Body of pancreas (tissue), 4 donors: ENCODE data around the gene PRKG1.

Source experiments
- POLR2A ChIP-seq, 3 donors: fragments of 450-650 bp; IDR thresholded peaks; one replicate each; pipeline ENCODE4 v1.6.1; 2016; ENCODE audit warnings: antibody characterized with exemption in 3 of 3, mild to moderate bottlenecking in 2 of 3
- TF ChIP-seq, protein P1 (sequence below), 7 experiments: fragments of 450-650 bp in 4 of 7; fragments of 200-600 bp in 3 of 7; sonication (generic) in 3 of 7; IDR thresholded peaks; one replicate each; pipeline ENCODE4 v1.5.1; 2016 to 2019; ENCODE audit warnings: antibody characterized with exemption in 7 of 7

DNA sequence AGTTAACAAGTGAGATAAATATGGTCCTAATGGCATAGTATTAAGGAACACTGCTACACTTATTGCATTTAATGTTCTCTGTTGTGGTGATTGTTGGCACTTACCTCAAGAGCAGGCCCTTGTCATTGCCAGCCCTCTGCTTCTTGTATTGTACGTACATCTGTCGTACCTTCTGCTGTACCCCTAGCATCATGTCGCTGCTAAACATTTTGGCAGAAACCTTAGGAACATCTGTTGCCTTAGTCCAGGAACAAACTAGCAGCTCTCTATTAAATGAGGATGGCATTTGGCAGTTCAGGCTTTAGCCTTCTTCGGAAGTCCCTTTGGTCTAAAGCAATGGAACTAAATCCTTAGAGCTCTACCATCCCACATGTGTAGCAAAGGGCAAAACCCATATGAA, 47.6 kb downstream of the PRKG1 start:
- TF ChIP-seq, protein P1, sequence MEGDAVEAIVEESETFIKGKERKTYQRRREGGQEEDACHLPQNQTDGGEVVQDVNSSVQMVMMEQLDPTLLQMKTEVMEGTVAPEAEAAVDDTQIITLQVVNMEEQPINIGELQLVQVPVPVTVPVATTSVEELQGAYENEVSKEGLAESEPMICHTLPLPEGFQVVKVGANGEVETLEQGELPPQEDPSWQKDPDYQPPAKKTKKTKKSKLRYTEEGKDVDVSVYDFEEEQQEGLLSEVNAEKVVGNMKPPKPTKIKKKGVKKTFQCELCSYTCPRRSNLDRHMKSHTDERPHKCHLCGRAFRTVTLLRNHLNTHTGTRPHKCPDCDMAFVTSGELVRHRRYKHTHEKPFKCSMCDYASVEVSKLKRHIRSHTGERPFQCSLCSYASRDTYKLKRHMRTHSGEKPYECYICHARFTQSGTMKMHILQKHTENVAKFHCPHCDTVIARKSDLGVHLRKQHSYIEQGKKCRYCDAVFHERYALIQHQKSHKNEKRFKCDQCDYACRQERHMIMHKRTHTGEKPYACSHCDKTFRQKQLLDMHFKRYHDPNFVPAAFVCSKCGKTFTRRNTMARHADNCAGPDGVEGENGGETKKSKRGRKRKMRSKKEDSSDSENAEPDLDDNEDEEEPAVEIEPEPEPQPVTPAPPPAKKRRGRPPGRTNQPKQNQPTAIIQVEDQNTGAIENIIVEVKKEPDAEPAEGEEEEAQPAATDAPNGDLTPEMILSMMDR (IDR thresholded peaks at IDR 0.05) = no peak
- TF ChIP-seq POLR2A (IDR thresholded peaks at IDR 0.05) = no peak
